HepG2 (cell line): ENCODE measurements around the gene PTGDR2. TPM values are rescaled to one million over a fixed set of nuclear protein-coding genes. Genes with fewer than 3 reads are reported as not detected.

Experiments
- FOXA3 ChIP-seq: IDR thresholded peaks from 2 replicates; pipeline ENCODE4 v1.6.1; 2016; ENCODE audit warnings: missing genetic modification reagents, missing compliant biosample characterization
- GABPA ChIP-seq, 2 experiments: IDR thresholded peaks; 2 replicates each; pipeline ENCODE4 v1.6.1; 2011 to 2016; ENCODE audit warnings: low read depth in 2 of 2, low read length in 1 of 2, missing biosample characterization in 1 of 2, missing genetic modification characterization in 1 of 2
- HDAC2 ChIP-seq: sonication (generic); formaldehyde crosslinking; IDR thresholded peaks from 2 replicates; pipeline ENCODE4 v1.4.0; 2020; ENCODE audit warnings: missing genetic modification reagents
- HNF4G ChIP-seq, 2 experiments: sonication (generic) in 1 of 2; formaldehyde crosslinking in 1 of 2; IDR thresholded peaks; 2 replicates each; pipeline versions ENCODE4 v1.4.0 to v1.6.1; 2011 to 2020; ENCODE audit warnings: borderline replicate concordance in 2 of 2, low read depth in 2 of 2, mild to moderate bottlenecking in 2 of 2, low read length in 1 of 2, missing genetic modification reagents in 1 of 2, moderate library complexity in 1 of 2
- MATR3 ChIP-seq: sonication (generic); formaldehyde crosslinking; IDR thresholded peaks from 2 replicates; pipeline ENCODE4 v1.4.0; 2020; ENCODE audit warnings: missing genetic modification reagents
- PHF21A ChIP-seq: sonication (generic); formaldehyde crosslinking; IDR thresholded peaks from 2 replicates; pipeline ENCODE4 v1.5.0; 2020; ENCODE audit warnings: mild to moderate bottlenecking, missing genetic modification reagents
- PLSCR1 ChIP-seq: sonication (generic); formaldehyde crosslinking; IDR thresholded peaks from 2 replicates; pipeline ENCODE4 v1.5.0; 2020; ENCODE audit warnings: missing genetic modification reagents, mild to moderate bottlenecking, borderline replicate concordance
- REXO4 ChIP-seq: sonication (generic); formaldehyde crosslinking; IDR thresholded peaks from 2 replicates; pipeline ENCODE4 v1.8.0; 2022; ENCODE audit warnings: missing genetic modification reagents, mild to moderate bottlenecking, borderline replicate concordance
- SUZ12 ChIP-seq: fragments of 150-350 bp; IDR thresholded peaks from 2 replicates; pipeline ENCODE4 v1.6.1; 2014; ENCODE audit warnings: low read depth, low read length
- TGIF2 ChIP-seq: IDR thresholded peaks from 2 replicates; pipeline ENCODE4 v1.6.1; 2016; ENCODE audit warnings: control low read depth, missing compliant biosample characterization
- WIZ ChIP-seq: sonication (generic); formaldehyde crosslinking; IDR thresholded peaks from 2 replicates; pipeline ENCODE4 v1.5.1; 2020; ENCODE audit warnings: mild to moderate bottlenecking, missing genetic modification reagents
- ZMAT5 ChIP-seq: sonication (generic); formaldehyde crosslinking; IDR thresholded peaks from 2 replicates; pipeline ENCODE4 v1.5.0; 2020; ENCODE audit warnings: mild to moderate bottlenecking, low read depth, missing genetic modification reagents, borderline replicate concordance
- ZNF317 ChIP-seq: sonication (generic); formaldehyde crosslinking; IDR thresholded peaks from 2 replicates; pipeline ENCODE4 v1.5.0; 2020; ENCODE audit warnings: mild to moderate bottlenecking, missing genetic modification reagents
- ZNF550 ChIP-seq: sonication (generic); formaldehyde crosslinking; IDR thresholded peaks from 2 replicates; pipeline ENCODE4 v1.4.0; 2020; ENCODE audit warnings: mild to moderate bottlenecking, missing genetic modification reagents, borderline replicate concordance
- ZNF572 ChIP-seq: sonication (generic); formaldehyde crosslinking; IDR thresholded peaks from 2 replicates; pipeline ENCODE4 v1.5.1; 2020; ENCODE audit warnings: mild to moderate bottlenecking, missing genetic modification reagents
- ZNF614 ChIP-seq: IDR thresholded peaks from 2 replicates; pipeline ENCODE4 v1.6.1; 2018; ENCODE audit warnings: missing biosample characterization, missing genetic modification reagents, inconsistent platforms, borderline replicate concordance
- ZNF740 ChIP-seq: sonication (generic); formaldehyde crosslinking; IDR thresholded peaks from 2 replicates; pipeline ENCODE4 v1.4.0; 2020; ENCODE audit warnings: missing genetic modification reagents
- polyA plus RNA-seq, 8 experiments: library from polyadenylated mRNA; depleted of rRNA in 3 of 8; stranded (reverse) in 7 of 8; unstranded in 1 of 8; fragments of >200 nt; fragmentation: Illumina TruSeq in 4 of 8; extraction: Trizol in 4 of 8; gene quantifications; 2 replicates each; pipeline versions ENCODE4 v1.2.1 to v1.2.3, GENCODE V29; 2011 to 2016; ENCODE audit warnings: low read depth in 4 of 8, missing spikeins in 1 of 8, mixed read lengths in 1 of 8; ENCODE audit not compliant: insufficient read depth in 1 of 8
- total RNA-seq, 5 experiments: library from RNA; depleted of rRNA; stranded (reverse); fragments of >200 nt; fragmentation: Illumina TruSeq; extraction: Trizol; gene quantifications; 2 replicates each; pipeline ENCODE4 v1.2.3, GENCODE V29; 2016; ENCODE audit warnings: low read depth in 1 of 5
- TF ChIP-seq, protein P1 (sequence below): IDR thresholded peaks from 2 replicates; pipeline ENCODE4 v1.6.1; 2016; ENCODE audit warnings: low read depth, missing genetic modification reagents, missing compliant biosample characterization
- TF ChIP-seq, protein P2 (sequence below): IDR thresholded peaks from 2 replicates; pipeline ENCODE4 v1.6.1; 2016; ENCODE audit warnings: mild to moderate bottlenecking, missing biosample characterization, missing genetic modification reagents
- TF ChIP-seq, protein P3 (sequence below): sonication (generic); formaldehyde crosslinking; IDR thresholded peaks from 2 replicates; pipeline ENCODE4 v1.5.0; 2020; ENCODE audit warnings: missing genetic modification reagents

PTGDR2 gene
- total and polyA plus RNA-seq, 2 of the 13 experiments (the other 11 are each of a cell fraction or from before 2014, with no cell fraction given): 1.9 to 2.5 TPM

DNA sequence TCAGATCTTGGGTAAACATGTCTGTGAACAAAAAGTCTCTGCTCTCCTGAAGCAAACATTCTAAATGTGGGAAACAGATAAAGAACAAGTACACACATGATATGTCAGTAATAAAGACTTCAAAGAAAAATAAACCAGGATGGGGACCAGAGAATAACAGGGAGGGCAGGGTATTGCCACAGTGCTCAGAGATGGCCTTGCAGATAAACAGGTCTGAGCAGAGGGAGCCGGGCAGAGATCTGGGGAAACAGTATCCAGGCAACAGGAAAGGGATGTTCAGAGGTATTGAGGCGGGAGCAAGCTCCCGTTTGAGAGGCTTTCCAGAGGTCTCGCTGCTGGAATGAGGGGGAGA is 10.9 kb downstream of the PTGDR2 start (continued):
- TF ChIP-seq, protein P1, sequence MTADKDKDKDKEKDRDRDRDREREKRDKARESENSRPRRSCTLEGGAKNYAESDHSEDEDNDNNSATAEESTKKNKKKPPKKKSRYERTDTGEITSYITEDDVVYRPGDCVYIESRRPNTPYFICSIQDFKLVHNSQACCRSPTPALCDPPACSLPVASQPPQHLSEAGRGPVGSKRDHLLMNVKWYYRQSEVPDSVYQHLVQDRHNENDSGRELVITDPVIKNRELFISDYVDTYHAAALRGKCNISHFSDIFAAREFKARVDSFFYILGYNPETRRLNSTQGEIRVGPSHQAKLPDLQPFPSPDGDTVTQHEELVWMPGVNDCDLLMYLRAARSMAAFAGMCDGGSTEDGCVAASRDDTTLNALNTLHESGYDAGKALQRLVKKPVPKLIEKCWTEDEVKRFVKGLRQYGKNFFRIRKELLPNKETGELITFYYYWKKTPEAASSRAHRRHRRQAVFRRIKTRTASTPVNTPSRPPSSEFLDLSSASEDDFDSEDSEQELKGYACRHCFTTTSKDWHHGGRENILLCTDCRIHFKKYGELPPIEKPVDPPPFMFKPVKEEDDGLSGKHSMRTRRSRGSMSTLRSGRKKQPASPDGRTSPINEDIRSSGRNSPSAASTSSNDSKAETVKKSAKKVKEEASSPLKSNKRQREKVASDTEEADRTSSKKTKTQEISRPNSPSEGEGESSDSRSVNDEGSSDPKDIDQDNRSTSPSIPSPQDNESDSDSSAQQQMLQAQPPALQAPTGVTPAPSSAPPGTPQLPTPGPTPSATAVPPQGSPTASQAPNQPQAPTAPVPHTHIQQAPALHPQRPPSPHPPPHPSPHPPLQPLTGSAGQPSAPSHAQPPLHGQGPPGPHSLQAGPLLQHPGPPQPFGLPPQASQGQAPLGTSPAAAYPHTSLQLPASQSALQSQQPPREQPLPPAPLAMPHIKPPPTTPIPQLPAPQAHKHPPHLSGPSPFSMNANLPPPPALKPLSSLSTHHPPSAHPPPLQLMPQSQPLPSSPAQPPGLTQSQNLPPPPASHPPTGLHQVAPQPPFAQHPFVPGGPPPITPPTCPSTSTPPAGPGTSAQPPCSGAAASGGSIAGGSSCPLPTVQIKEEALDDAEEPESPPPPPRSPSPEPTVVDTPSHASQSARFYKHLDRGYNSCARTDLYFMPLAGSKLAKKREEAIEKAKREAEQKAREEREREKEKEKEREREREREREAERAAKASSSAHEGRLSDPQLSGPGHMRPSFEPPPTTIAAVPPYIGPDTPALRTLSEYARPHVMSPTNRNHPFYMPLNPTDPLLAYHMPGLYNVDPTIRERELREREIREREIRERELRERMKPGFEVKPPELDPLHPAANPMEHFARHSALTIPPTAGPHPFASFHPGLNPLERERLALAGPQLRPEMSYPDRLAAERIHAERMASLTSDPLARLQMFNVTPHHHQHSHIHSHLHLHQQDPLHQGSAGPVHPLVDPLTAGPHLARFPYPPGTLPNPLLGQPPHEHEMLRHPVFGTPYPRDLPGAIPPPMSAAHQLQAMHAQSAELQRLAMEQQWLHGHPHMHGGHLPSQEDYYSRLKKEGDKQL (CRISPR knock-in tag): peak; percentile 84
- TF ChIP-seq ZNF614 (CRISPR knock-in tag): peak; percentile 61; the same call in 1 of the 2 replicates
- TF ChIP-seq FOXA3 (CRISPR knock-in tag): peak; percentile 94
- TF ChIP-seq TGIF2 (CRISPR knock-in tag): no peak
- TF ChIP-seq GABPA (IDR thresholded peaks at IDR 0.05; ENCODE audit: low read depth, low read length): no peak
- TF ChIP-seq GABPA (CRISPR knock-in tag; IDR thresholded peaks at IDR 0.05; ENCODE audit: low read depth): 0 out of 2 replicates have a peak, but pooled peaks have one; percentile 9
- no peak for TF ChIP-seq REXO4 (CRISPR knock-in tag)
- no peak for TF ChIP-seq ZNF740 (CRISPR knock-in tag)
- TF ChIP-seq, protein P2, sequence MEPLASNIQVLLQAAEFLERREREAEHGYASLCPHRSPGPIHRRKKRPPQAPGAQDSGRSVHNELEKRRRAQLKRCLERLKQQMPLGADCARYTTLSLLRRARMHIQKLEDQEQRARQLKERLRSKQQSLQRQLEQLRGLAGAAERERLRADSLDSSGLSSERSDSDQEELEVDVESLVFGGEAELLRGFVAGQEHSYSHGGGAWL (CRISPR knock-in tag): no peak
- TF ChIP-seq ZNF317 (CRISPR knock-in tag): no peak
- no peak for TF ChIP-seq MATR3 (CRISPR knock-in tag)
- no peak for TF ChIP-seq WIZ
- no peak for TF ChIP-seq PLSCR1
- TF ChIP-seq ZNF572 (CRISPR knock-in tag): no peak
- TF ChIP-seq ZMAT5 (CRISPR knock-in tag): no peak
- TF ChIP-seq HDAC2: peak; percentile 82; the same call in 1 of the 2 replicates
- TF ChIP-seq ZNF550 (CRISPR knock-in tag): no peak
- TF ChIP-seq, protein P3, sequence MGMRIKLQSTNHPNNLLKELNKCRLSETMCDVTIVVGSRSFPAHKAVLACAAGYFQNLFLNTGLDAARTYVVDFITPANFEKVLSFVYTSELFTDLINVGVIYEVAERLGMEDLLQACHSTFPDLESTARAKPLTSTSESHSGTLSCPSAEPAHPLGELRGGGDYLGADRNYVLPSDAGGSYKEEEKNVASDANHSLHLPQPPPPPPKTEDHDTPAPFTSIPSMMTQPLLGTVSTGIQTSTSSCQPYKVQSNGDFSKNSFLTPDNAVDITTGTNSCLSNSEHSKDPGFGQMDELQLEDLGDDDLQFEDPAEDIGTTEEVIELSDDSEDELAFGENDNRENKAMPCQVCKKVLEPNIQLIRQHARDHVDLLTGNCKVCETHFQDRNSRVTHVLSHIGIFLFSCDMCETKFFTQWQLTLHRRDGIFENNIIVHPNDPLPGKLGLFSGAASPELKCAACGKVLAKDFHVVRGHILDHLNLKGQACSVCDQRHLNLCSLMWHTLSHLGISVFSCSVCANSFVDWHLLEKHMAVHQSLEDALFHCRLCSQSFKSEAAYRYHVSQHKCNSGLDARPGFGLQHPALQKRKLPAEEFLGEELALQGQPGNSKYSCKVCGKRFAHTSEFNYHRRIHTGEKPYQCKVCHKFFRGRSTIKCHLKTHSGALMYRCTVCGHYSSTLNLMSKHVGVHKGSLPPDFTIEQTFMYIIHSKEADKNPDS (CRISPR knock-in tag): 0 out of 2 replicates have a peak, but pooled peaks have one; percentile 56
- TF ChIP-seq SUZ12: no peak
- peak; percentile 78 for TF ChIP-seq PHF21A (CRISPR knock-in tag)
- peak; percentile 30; the same call in 1 of the 2 replicates for TF ChIP-seq HNF4G (IDR thresholded peaks at IDR 0.05; ENCODE audit: borderline replicate concordance, low read depth, low read length)
- TF ChIP-seq HNF4G (CRISPR knock-in tag; IDR thresholded peaks at IDR 0.05; ENCODE audit: borderline replicate concordance, low read depth): no peak
